NCI-H69 (cell line): ENCODE data around the gene GIT1.
"Not testable (repeated sequence)": the region's sequence is repeated elsewhere in the genome, so short reads cannot be mapped to it uniquely, and the experiment has no call there.

Experiments used
- DNase-seq: peaks from one replicate; lab custom pipeline; 2025; lab: John Stamatoyannopoulos, UW

The GIT1 gene

GRCh38 chr17:29567554-29568330 is 21.7 kb downstream of the GIT1 start:
- DNase-seq = peak; percentile 84

DNA sequence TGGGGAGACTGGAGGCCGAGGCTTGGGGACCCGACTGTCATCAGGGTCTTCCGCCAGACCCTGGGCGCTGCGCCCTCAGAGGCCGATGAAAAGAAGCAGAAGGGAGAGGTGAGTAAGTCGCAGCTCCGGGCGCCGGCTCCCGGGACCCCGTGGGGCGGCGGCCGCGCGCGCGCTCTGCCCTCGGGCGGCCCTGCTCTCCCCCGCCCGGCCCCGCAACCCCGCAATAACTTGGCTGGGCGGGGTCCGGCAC is 22.2 kb downstream of the GIT1 start:
- DNase-seq = peak; percentile 75

DNA sequence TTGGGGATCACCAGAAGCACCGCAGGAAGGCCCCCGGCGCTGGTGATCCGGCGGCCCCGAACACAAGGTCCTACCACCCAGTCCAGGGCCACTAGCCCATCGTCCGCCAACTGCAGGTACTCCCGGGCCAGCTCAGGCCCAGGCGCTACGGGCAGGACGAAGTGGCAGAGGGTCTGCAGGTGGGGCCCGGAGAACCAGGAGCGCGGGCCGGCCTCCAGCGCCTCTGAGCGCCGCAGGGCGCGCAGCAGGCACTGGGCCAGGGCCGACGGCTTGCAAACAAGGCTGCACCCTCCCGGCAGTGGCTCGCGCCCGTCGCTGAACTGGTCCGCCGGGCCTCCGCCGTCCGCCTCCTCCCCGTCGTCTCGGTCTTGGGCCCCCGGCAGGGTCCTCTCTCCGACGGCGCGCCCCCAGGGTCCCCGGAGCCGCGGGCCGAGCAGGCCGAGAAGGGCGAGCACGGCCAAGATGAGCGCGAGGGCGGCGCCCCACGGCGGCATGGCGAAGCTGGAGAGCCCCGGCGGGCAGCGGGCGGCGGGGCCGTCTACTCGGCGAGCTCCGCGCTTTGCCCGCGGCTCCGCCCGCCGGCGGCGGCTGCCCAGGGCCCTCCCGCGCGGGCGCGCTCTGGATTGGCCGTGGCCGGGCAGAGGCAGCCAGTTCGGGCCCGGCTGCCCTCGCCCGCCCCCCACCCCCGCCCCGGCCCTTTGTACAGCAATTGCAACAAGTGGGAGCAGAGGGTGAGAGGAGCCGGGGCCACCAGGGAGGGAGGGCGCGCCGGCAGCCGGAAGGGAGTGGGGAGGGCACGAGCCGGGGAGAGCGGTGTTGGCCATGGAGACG is 22.8 kb downstream of the GIT1 start, which contains the start of gene ABHD15:
ABHD15 (minus strand) TSS at position 565 of the 831 bp plus-strand sequence; CDS start at position 494, 71 bp downstream.
- peak; percentile 85 for DNase-seq

DNA sequence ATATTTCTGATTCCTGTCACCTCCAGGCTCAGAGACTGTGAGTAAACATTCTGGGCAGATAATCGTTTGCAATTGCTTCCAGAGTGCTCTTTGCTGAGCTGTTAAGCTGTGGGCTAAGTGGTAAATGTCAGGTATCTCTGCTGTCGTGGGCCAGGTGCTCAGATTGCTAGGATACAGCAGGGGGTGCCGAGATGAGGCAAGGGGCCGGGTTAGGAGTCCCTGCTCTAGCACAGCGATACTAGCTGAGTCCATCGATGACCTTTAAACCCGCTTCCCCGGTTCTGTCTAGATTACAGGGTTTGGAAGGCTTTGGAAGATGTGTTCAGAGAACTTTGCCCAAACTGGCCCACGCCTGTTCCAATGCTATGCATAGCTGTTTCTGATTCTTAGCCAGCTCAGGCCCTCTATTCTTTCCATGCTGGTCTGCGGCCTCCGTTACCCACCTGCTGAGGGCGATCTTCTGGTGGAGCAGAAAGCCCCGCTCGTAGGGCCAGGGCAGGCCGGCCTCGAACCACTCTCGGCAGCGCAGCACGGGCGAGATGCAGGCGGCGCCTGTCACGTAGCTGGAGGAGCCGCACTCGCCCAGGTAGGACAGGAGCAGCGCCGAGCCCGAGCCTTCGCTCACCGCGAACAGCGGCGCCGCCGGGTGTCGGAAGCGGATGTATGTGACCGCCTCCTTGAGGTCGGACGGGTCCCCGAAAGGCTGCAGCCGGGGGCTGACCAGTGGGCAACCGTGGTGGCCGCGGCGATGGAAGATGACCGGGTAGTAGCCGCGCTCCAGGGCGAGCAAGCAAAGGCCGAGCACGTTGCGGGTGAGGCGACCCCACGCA is 23.6 kb downstream of the GIT1 start:
- DNase-seq = peak; percentile 87

- DNase-seq = peak; percentile 36
Observed at GRCh38 chr17:29563816-29564215, 25.6 kb downstream of the GIT1 start.

DNA sequence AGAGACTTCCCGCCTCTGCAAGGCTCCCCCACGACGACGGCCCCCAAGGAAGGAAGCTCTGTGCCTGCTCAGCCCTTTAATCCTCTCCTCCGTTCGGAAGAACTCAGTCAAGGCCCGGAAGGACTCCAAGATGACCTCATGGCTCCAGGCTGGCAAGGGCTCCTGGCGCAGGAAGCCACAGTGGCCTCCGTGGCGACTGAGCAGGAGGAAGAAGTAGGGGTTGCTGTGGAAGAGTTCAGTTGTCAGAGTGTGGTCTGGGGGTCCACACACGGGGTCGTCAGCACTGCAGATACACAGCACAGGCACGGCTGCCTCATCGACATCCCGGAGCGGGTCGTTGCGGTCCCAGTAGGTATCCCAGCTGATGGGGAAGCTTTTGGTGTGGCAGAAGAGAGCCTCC is 26.8 kb downstream of the GIT1 start:
- DNase-seq = no peak

DNA sequence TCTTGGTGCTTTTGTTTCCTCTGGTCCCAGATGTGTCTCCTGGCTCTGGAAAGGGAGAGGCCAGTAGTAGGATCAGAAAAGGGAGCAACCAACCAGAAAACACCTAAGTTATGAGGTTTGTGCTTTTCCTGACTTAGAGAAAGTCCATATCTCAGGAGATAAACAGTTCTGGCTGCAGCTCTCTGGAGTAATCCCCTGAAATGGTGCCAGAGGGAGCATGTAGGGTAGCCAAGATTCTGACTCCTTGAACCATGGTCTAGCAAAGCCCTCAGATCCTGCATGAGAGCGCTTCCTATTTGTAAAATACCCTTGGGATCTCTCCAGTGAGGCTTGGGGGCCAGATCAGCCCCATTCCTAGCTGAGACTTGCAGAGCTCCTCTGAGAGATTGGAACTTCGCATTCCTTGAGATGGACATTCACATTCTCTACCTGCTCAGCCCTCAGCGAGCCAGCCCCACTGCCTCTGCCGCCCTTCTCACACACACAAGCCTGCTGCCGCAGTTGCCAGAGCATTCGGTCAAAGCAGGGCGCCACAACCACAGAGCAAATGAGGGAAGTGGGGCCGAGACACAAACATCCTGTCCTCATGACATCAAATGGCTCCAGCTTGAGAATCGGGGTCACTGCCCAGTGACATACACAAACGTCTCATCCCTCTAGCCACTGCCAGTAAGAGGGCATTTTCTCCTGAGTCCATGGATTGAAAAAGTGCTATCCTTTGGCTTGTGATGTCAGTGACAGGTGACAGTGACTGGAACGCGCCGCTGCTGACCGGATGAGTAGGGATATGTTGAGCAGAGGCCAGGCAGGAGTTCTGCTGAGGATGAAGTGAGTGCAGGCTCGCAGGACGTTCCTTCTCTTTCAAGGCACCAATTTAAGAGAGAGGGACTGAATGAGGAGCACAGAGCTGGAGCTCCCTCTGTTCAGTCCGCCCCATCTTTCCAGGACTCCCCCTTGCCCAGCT is 27.6 kb downstream of the GIT1 start:
- no peak for DNase-seq

- DNase-seq = peak; percentile 81
Observed at GRCh38 chr17:29560316-29560715, 29.1 kb downstream of the GIT1 start.

DNA sequence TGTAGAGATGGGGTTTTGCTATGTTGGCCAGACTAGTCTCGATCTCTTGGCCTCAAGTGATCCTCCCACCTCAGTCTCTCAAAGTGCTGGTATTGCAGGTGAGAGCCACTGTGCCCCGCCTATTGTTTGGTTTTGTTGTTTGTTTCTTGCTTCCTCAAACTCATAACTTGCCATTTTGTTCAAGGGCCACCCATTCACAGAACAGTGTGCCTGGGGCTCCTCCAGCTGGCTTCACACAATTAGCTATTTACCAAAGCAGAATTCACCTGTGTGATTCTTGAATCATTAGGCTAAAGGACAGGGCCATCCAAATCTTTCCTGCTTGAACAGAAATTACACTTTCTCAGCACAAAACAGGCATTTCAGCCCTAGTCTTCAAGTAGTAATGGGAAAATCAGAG is 29.8 kb downstream of the GIT1 start:
- DNase-seq = peak; percentile 67

GRCh38 chr17:29558139-29558538 is 31.3 kb downstream of the GIT1 start:
- DNase-seq = not testable (repeated sequence)

DNA sequence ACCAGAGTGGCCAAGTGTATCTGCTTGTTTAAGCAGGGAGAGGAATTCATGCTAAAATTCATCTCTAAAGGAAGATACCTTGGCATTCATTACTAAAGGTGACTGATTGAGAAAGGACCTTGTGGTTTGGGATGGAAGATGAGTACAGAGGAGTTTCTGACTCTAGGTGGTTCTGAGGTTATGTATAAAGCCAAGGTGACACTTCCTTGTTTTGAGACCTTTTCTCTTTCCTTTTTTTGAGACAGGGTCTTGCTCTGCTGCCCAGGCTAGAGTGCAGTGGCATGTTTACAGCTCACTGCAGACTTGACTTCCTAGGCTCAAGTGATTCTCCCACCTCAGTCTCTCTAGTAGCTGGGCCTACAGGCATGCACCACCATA is 31.7 kb downstream of the GIT1 start:
- DNase-seq = no peak

GRCh38 chr17:29557085-29557738 is 32.2 kb downstream of the GIT1 start:
- DNase-seq = no peak

DNA sequence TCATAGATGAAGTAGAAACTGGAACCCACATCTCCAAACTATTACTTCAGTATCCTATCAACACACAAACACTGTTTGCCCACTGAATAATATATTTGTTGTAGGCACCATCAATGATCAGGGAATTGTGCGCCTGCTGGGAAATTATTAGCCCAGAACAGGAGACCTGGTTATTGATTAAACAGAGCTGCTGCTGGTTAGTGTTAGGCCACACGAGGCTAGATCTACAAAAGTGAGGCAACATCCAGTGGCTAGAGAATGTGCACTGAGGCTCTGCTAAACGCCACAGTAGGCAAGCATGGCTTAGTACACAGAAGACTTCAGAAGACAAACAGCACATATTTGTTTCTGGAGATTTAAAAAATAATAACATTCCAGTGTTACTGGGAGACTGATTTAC is 33.6 kb downstream of the GIT1 start:
- no peak for DNase-seq

GRCh38 chr17:29549177-29549923 is 40.1 kb downstream of the GIT1 start:
- peak; percentile 79 for DNase-seq

- DNase-seq = no peak
Observed at GRCh38 chr17:29546830-29547229, 42.6 kb downstream of the GIT1 start.

GRCh38 chr17:29546085-29546484 is 43.4 kb downstream of the GIT1 start:
- DNase-seq = no peak

DNA sequence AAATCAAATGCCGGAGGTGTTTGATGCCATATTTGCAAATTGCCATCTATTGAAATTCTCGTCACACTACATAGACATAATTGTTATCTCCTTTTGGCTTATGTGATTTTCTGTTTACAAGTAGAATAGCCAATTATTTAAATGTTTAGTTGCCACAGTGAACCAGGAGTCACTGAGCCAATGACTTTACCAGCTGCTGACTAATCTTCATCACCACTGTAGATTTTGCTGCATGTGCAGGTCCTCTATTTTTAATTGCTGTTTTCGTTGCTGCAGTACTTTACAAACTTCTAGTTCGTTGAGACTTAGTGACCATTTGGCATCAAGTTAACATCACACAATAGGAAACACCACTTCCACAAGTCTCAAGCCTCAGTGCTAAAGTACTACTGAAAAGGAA is 45.4 kb downstream of the GIT1 start:
- DNase-seq = no peak

DNA sequence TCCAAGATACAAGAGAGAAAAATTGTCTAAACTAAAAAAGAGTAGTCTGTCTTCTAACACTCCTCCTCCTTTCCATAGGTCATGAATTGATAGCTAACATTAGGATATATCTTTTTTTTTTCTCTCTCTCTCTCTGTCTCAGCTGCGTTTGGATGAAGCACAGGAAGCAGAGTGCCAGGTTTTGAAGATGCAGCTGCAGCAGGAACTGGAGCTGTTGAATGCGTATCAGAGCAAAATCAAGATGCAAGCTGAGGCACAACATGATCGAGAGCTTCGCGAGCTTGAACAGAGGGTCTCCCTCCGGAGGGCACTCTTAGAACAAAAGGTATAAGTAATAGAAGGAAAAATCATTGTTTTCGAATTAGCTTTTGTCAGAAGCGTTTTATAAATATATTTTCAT is 55.5 kb downstream of the GIT1 start:
- DNase-seq = no peak

- DNase-seq = no peak
Observed at GRCh38 chr17:29526322-29526721, 63.1 kb downstream of the GIT1 start.

DNA sequence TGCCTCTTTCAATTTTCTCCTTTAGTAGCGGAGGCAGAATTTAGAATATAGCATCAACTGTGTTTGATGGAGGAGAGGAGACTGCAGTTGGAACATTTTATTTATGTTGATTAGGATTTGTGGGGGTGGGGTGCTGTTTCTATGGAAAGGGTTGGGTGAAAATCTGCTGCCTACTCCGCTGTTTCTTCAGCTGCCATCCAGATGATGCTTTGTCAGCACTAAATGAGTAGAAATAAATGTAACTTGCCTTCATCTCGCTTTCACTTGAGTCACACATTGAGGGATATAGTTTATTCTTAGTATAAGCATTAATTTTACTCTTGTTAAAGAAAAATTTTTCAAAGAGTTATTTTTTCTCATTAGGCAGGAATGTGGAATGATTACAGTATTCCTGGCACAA is 64.8 kb downstream of the GIT1 start:
- no peak for DNase-seq
